Measurements from ENCODE around the gene MGAT5. TPM values are rescaled to one million over a fixed set of nuclear protein-coding genes. Genes with fewer than 3 reads are reported as not detected.
A peak's percentile ranks its signal among the peaks of the same experiment; 100 is the strongest.

Gene MGAT5, protein sequence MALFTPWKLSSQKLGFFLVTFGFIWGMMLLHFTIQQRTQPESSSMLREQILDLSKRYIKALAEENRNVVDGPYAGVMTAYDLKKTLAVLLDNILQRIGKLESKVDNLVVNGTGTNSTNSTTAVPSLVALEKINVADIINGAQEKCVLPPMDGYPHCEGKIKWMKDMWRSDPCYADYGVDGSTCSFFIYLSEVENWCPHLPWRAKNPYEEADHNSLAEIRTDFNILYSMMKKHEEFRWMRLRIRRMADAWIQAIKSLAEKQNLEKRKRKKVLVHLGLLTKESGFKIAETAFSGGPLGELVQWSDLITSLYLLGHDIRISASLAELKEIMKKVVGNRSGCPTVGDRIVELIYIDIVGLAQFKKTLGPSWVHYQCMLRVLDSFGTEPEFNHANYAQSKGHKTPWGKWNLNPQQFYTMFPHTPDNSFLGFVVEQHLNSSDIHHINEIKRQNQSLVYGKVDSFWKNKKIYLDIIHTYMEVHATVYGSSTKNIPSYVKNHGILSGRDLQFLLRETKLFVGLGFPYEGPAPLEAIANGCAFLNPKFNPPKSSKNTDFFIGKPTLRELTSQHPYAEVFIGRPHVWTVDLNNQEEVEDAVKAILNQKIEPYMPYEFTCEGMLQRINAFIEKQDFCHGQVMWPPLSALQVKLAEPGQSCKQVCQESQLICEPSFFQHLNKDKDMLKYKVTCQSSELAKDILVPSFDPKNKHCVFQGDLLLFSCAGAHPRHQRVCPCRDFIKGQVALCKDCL
- total RNA-seq = 34.2 and 36.8 TPM in 2 replicates
- long read RNA-seq, partial matches to known transcripts = 0 of 17 reads
- long read RNA-seq, other reads (novel, unspliced or antisense) = 17 of 17 reads

DNA sequence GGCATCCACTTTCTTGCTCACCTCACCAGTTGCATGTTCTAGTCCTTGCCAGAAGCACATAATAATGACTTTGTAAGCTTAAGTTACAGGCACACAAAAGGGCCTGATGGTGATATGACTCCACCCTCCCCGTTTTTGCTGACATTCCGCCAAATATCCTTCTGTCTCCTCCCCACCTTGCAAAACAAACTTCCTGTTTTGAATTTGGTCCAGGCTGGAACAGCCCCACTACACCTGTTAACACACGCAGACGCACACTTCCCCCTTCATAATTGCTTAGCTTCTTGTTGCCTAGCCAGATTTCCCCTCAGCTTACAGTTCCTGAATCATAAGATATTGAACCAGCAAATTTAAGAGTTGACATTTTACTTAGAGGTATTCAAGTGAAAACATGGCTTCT is at the start of gene MGAT5:
Gene MGAT5, plus strand, starts transcription at position 269 of the 400 bp plus-strand sequence. CDS start 332 bp downstream, outside the sequence.
- Mint-ChIP-seq H3K9me3 (no peaks in the 10 kb centered on the region), H3K27ac (ENCODE audit: unreplicated experiment) (no peak within 1 kb of the TSS), H3K36me3 (ENCODE audit: low read depth) (no peaks in the 10 kb centered on the region), H3K27me3 (ENCODE audit: low read depth) (no peaks in the 10 kb centered on the region), H3K4me3 (no peak within 1 kb of the TSS), H3K4me1 (peaks cover 28% of the 10 kb centered on the region)
- TF ChIP-seq, protein P1, sequence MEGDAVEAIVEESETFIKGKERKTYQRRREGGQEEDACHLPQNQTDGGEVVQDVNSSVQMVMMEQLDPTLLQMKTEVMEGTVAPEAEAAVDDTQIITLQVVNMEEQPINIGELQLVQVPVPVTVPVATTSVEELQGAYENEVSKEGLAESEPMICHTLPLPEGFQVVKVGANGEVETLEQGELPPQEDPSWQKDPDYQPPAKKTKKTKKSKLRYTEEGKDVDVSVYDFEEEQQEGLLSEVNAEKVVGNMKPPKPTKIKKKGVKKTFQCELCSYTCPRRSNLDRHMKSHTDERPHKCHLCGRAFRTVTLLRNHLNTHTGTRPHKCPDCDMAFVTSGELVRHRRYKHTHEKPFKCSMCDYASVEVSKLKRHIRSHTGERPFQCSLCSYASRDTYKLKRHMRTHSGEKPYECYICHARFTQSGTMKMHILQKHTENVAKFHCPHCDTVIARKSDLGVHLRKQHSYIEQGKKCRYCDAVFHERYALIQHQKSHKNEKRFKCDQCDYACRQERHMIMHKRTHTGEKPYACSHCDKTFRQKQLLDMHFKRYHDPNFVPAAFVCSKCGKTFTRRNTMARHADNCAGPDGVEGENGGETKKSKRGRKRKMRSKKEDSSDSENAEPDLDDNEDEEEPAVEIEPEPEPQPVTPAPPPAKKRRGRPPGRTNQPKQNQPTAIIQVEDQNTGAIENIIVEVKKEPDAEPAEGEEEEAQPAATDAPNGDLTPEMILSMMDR (conservative IDR thresholded peaks at IDR 0.05) = no peak
- no peak for DNase-seq (ENCODE audit: low read depth, low spot score)

DNA sequence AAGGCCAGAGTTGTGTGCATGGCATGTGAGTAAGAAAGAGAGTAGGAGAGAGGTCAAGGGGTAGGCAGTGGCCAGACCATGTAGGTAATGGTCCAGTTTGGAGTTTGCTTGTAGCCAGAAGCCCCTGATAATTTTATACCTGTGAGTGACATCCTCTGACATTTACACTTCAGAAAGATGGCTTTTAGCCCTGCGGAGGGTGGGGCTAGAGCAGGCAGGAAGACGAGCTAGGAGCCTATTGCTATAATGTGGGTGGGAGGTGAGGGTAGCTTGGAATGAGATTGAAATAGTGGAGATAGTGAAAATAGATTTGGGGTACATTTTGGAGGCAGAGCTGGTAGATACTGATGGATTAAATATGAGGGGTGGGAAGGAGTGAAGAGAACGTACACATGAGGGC is 48.8 kb upstream of the MGAT5 start:
- no peaks in the 10 kb centered on the region for H3K36me3 Mint-ChIP-seq (ENCODE audit: low read depth)
- H3K9me3 Mint-ChIP-seq = no peaks in the 10 kb centered on the region
- TF ChIP-seq, protein P1 (conservative IDR thresholded peaks at IDR 0.05) = no peak
- H3K27me3 Mint-ChIP-seq (ENCODE audit: low read depth) = no peaks in the 10 kb centered on the region
- H3K27ac Mint-ChIP-seq (ENCODE audit: unreplicated experiment) = no peak overlapping the region
- H3K4me3 Mint-ChIP-seq = no peak overlapping the region
- no peak for DNase-seq (ENCODE audit: low read depth, low spot score)
- H3K4me1 Mint-ChIP-seq = peaks cover 10% of the 10 kb centered on the region

DNA sequence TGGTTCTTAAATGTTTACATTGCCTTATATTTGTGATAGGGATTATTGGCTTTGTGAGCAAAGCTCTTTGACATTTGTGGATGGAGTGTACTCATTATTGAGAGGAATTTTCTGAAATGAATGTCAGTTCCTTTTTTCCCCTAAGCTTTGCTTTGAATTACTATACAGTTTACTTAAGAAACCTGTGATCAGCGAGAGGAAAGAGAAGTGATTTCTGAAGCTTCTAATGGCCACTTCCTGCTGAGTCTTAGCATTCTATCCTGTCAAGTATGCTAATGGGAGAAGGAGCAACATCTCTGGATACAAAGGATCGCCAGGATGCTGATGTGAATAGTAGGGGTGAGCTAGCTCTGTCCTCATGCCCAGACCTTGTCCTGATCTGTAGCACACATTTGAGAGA is 47.8 kb upstream of the MGAT5 start:
- Mint-ChIP-seq H3K9me3 (no peaks in the 10 kb centered on the region), H3K27me3 (ENCODE audit: low read depth) (no peaks in the 10 kb centered on the region), H3K27ac (ENCODE audit: unreplicated experiment) (no peak overlapping the region), H3K4me3 (no peak overlapping the region), H3K4me1 (peaks cover 10% of the 10 kb centered on the region), H3K36me3 (ENCODE audit: low read depth) (no peaks in the 10 kb centered on the region)
- TF ChIP-seq, protein P1 (conservative IDR thresholded peaks at IDR 0.05) = no peak
- no peak for DNase-seq (ENCODE audit: low read depth, low spot score)

DNA sequence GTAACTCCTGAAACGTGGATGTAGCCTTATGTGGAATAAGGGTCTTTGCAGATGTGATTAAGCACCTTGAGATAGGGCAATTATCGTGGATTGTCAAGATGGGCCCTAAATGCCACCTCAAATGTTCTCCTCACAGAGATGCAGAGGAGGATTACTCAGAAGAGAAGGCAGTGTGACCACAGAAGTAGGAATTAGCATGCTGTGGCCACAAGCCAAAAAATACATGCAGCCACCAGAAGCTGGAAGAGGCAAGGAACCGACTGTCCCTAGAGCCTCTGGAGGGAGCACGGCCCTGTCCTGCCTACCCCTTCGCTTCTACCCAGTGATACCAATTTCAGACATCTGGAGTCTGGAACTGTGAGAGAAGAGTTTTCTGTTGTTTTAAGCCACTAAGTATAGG is 47.3 kb upstream of the MGAT5 start:
- Mint-ChIP-seq H3K4me1 (peaks cover 10% of the 10 kb centered on the region), H3K36me3 (ENCODE audit: low read depth) (no peaks in the 10 kb centered on the region), H3K4me3 (no peak overlapping the region), H3K9me3 (no peaks in the 10 kb centered on the region), H3K27me3 (ENCODE audit: low read depth) (no peaks in the 10 kb centered on the region), H3K27ac (ENCODE audit: unreplicated experiment) (no peak overlapping the region)
- no peak for DNase-seq (ENCODE audit: low read depth, low spot score)
- TF ChIP-seq, protein P1 (conservative IDR thresholded peaks at IDR 0.05) = no peak

DNA sequence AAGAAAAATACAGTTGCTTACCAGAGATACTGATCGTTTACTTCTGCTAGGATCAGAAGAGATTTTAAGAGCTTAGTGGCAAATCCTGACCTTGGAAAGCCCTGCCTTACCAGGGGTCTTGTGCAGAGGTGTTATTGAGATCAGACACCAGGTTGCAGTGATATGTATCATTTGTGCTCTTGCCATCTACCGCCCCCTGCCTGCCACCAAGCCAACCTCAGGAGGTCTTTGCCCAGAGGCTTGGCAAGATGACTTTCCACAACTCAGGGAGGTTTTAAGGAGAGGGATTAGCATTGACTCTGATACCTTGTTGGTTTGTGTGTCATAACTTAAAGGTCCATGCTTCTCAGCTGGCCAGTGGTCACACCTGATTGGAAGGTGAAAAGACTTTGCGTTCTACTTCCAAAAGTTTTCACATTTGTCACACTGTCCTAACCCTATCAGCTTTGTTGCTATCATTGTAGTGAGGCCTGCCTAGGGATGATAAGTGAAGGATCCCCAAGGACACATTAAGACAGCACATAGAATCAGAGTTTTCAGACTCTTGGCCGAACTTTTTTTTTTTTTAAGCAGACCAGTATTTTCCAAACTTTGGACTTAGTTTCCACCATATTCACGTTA is 46.2 kb upstream of the MGAT5 start:
- no peaks in the 10 kb centered on the region for H3K9me3 Mint-ChIP-seq
- TF ChIP-seq, protein P1 (conservative IDR thresholded peaks at IDR 0.05) = peak; percentile 62
- no peaks in the 10 kb centered on the region for H3K36me3 Mint-ChIP-seq (ENCODE audit: low read depth)
- H3K4me3 Mint-ChIP-seq = no peak overlapping the region
- DNase-seq (ENCODE audit: low read depth, low spot score) = peak; percentile 15
- no peak overlapping the region for H3K27ac Mint-ChIP-seq (ENCODE audit: unreplicated experiment)
- peaks cover 1% of the 10 kb centered on the region for H3K4me1 Mint-ChIP-seq
- no peaks in the 10 kb centered on the region for H3K27me3 Mint-ChIP-seq (ENCODE audit: low read depth)
